ENCODE measurements around the gene TIGAR.

DNA sequence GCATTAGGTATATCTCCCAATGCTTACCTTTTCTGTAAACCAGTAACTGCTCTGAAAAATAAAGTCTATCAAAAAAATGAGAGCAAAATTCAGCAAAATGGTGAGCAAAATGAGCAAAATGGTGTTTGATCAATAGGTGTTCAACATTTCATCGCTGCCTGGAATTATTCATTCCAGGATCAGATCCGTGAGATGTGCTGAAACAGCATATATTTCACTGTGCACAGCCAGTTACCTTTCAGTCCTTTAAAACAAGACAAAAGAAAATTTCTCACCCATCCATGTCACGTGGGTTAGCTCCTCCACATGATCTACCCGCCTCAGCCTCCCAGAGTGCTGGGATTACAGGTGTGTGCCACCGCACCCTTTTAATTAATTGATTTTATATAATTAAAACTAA is 66.6 kb downstream of the TIGAR start:
- TF ChIP-seq CTCF (IDR thresholded peaks at IDR 0.05; ENCODE audit: borderline replicate concordance, extremely low read depth, low read length, poor library complexity, severe bottlenecking) (no peak), EZH2 (IDR thresholded peaks at IDR 0.05; ENCODE audit: borderline replicate concordance, low read depth, low read length, severe bottlenecking) (no peak)
